PC-3 (cell line): ENCODE data around the gene FSTL5.

Experiments used
- CTCF ChIP-seq: fragments of 300-600 bp; sonication (generic); conservative IDR thresholded peaks from 2 replicates; pipeline ENCODE4 v1.5.1; 2017; ENCODE audit warnings: antibody characterized with exemption, low read depth, mild to moderate bottlenecking, low read length
- EZH2 ChIP-seq: fragments of 300-600 bp; sonication (generic); IDR thresholded peaks from one replicate; pipeline ENCODE4 v1.6.1; 2017; ENCODE audit warnings: antibody characterized with exemption, mild to moderate bottlenecking, low read length; ENCODE audit not compliant: unreplicated experiment
- EZH2phosphoT487 ChIP-seq: fragments of 300-600 bp; sonication (generic); IDR thresholded peaks from 2 replicates; pipeline ENCODE4 v1.6.1; 2018; ENCODE audit warnings: mild to moderate bottlenecking, antibody characterized with exemption, low read length, borderline replicate concordance

GRCh38 chr4:162140051-162140683, 23.6 kb downstream of the FSTL5 start:
- no peak for TF ChIP-seq CTCF
- no peak for TF ChIP-seq EZH2
- no peak for TF ChIP-seq EZH2phosphoT487
